HFF-Myc (cell line): Measurements from ENCODE around the gene ADCY9.
"Not testable (repeated sequence)": the region's sequence is repeated elsewhere in the genome, so short reads cannot be mapped to it uniquely, and the experiment has no call there.

Source experiments
- DNase-seq: peaks from one replicate; pipeline ENCODE4 v3.0.0-alpha.2; 2011; ENCODE audit warnings: low read depth; ENCODE audit errors: extremely low read depth
- H3K4me3 ChIP-seq: replicated peaks from 2 replicates; pipeline ENCODE4 v1.5.1; 2011; ENCODE audit warnings: low read depth, mild to moderate bottlenecking, control low read depth, low read length
- TF ChIP-seq, protein P1 (sequence below): IDR thresholded peaks from 2 replicates; pipeline ENCODE4 v1.5.1; 2012; ENCODE audit warnings: mild to moderate bottlenecking, low read depth, low read length, control low read depth; ENCODE audit errors: missing control alignments

The ADCY9 gene

DNA sequence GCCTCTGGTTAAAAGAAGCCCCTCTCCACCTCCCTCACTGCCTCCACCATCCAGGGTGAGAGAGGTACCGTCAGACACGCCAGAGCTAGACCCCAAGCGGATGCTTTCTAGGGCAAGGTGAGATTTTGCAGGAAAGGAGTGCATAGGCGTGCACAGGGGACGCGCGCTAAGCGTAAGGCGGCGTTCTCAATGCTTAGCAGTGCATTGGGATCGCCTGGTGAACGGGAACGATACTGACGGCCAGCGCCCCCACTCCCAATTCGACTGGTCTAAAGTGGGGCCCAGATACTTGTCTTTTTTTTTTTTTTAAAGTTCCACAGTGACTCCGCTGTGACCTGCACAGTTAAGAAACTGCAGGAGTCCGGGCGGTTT lies 177.8 kb downstream of the ADCY9 start:
- TF ChIP-seq, protein P1, sequence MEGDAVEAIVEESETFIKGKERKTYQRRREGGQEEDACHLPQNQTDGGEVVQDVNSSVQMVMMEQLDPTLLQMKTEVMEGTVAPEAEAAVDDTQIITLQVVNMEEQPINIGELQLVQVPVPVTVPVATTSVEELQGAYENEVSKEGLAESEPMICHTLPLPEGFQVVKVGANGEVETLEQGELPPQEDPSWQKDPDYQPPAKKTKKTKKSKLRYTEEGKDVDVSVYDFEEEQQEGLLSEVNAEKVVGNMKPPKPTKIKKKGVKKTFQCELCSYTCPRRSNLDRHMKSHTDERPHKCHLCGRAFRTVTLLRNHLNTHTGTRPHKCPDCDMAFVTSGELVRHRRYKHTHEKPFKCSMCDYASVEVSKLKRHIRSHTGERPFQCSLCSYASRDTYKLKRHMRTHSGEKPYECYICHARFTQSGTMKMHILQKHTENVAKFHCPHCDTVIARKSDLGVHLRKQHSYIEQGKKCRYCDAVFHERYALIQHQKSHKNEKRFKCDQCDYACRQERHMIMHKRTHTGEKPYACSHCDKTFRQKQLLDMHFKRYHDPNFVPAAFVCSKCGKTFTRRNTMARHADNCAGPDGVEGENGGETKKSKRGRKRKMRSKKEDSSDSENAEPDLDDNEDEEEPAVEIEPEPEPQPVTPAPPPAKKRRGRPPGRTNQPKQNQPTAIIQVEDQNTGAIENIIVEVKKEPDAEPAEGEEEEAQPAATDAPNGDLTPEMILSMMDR = no peak
- no peak for DNase-seq
- peak overlapping the region; percentile 41 for H3K4me3 ChIP-seq

GRCh38 chr16:3937066-3937875 lies 179.0 kb downstream of the ADCY9 start:
- DNase-seq = no peak
- H3K4me3 ChIP-seq = no peak overlapping the region
- TF ChIP-seq, protein P1 = no peak

- no peak for DNase-seq
- H3K4me3 ChIP-seq = no peak overlapping the region
- TF ChIP-seq, protein P1 = no peak
These were observed 180.3 kb downstream of the ADCY9 start for GRCh38 chr16:3935921-3936320.

DNA sequence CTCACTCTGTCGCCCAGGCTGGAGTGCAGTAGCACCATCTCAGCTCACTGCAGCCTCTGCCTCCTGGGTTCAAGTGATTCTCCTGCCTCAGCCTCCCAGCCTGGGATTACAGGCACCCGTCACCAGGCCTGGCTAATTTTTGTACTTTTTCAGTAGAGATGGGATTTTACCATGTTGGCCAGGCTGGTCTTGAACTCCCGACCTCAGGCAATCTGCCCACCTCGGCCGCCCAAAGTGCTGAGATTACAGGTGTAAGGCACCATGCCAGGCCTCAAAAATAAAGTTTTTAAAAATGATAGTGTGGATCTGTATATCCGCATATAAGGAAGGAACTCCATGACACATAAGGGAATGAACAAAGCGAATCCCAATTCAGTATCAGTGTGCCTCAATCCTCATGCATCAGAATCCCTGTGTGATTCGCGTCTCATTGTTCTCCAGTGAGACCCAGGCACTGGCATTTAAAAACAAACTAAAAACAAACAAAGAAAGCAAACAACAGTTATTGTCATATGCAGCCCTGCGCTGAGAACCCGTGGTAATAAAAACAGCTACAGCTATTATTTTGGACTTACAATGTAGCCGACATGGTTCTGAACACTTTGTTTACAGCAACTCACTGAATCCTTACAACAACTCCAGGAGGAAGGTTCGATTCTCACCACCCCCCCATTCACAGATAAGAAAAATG lies 181.6 kb downstream of the ADCY9 start:
- TF ChIP-seq, protein P1 = no peak
- H3K4me3 ChIP-seq = no peak overlapping the region
- DNase-seq = no peak

- H3K4me3 ChIP-seq, DNase-seq: not testable (repeated sequence)
These were observed 189.1 kb downstream of the ADCY9 start for GRCh38 chr16:3927147-3927546.

DNA sequence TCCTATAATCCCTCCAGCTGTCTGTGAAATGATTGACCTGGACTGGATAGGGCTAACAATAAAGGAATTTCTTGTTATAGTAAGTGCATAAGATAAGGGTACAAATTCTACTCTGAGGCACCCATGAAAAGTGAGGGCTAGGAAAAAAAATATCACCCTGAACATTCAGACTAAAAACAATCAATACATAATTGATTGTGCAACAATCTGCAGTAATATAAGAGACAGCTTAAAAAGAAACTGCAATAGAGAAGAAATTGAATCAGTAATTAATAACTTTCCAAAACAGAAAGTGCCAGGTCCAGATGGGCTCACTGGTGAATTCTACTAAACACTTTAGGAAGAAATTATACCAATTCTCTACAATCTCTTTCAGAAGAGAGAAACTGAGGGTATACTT lies 191.5 kb downstream of the ADCY9 start:
- no peak for DNase-seq
- no peak overlapping the region for H3K4me3 ChIP-seq
- TF ChIP-seq, protein P1 = no peak

- TF ChIP-seq, protein P1 = no peak
- no peak overlapping the region for H3K4me3 ChIP-seq
- DNase-seq = no peak
These were observed 194.0 kb downstream of the ADCY9 start for GRCh38 chr16:3922241-3922640.
